ENCODE data around the gene BHLHA9. TPM values are rescaled to one million over a fixed set of nuclear protein-coding genes. Genes with fewer than 3 reads are reported as not detected.

Gene BHLHA9
- total RNA-seq, 1 donor from 2014 or later: not detected

- no peak overlapping the region for H3K27ac ChIP-seq
- peaks cover 0 to 21% of the 10 kb centered on the region in 2 donors for H3K4me1 ChIP-seq
- no peaks in the 10 kb centered on the region for H3K36me3 ChIP-seq
- no peak for TF ChIP-seq CTCF (IDR thresholded peaks at IDR 0.05)
- no peak for DNase-seq (ENCODE audit: low spot score in 2 of 2)
- no peaks in the 10 kb centered on the region for H3K9me3 ChIP-seq
- intact Hi-C loops (cut with DNase I): no loop called here
- H3K27me3 ChIP-seq: no peaks in the 10 kb centered on the region
- no peak overlapping the region for H3K4me3 ChIP-seq
Measured at GRCh38 chr17:1313270-1314005, 43.2 kb downstream of the BHLHA9 start.

- Histone ChIP-seq H3K9me3 (no peaks in the 10 kb centered on the region), H3K36me3 (no peaks in the 10 kb centered on the region), H3K4me3 (peak overlapping the region in 1 of 2 donors; percentile 1), H3K27ac (peak overlapping the region; percentile 56 to 81), H3K4me1 (peaks cover 4 to 25% of the 10 kb centered on the region in 2 donors), H3K27me3 (no peaks in the 10 kb centered on the region)
- no peak for DNase-seq (ENCODE audit: low spot score in 2 of 2)
- no peak for TF ChIP-seq CTCF (IDR thresholded peaks at IDR 0.05)
- intact Hi-C loops (cut with DNase I): no loop called here
Measured at GRCh38 chr17:1315409-1315808, 45.2 kb downstream of the BHLHA9 start.

GRCh38 chr17:1315891-1316403 lies 45.7 kb downstream of the BHLHA9 start:
- H3K36me3 ChIP-seq: no peaks in the 10 kb centered on the region
- intact Hi-C loops (cut with DNase I): loop anchor here (1.0 kb wide), 1 partner anchor 38 kb away; no protein-coding TSS in a partner anchor
- no peaks in the 10 kb centered on the region for H3K27me3 ChIP-seq
- peaks cover 4 to 25% of the 10 kb centered on the region in 2 donors for H3K4me1 ChIP-seq
- H3K9me3 ChIP-seq: no peaks in the 10 kb centered on the region
- DNase-seq (ENCODE audit: low spot score in 2 of 2): peak; percentile 59 to 84
- peak overlapping the region in 1 of 2 donors; percentile 1 for H3K4me3 ChIP-seq
- peak overlapping the region; percentile 56 to 81 for H3K27ac ChIP-seq
- TF ChIP-seq CTCF (IDR thresholded peaks at IDR 0.05): no peak

Other genes with a start within 250 kb of the BHLHA9 start
- 184 TPM for gene ABR, start 90.5 kb upstream of the BHLHA9 start, total RNA-seq
- 12.3 TPM for gene TRARG1, start 9.2 kb downstream of the BHLHA9 start, total RNA-seq
- gene YWHAE, start 129.8 kb downstream of the BHLHA9 start, total RNA-seq: 261 TPM
- 83.4 TPM for gene CRK, start 185.8 kb downstream of the BHLHA9 start, total RNA-seq
- gene MYO1C, start 222.2 kb downstream of the BHLHA9 start, total RNA-seq: 251 TPM
- 73.7 TPM for gene INPP5K, start 246.2 kb downstream of the BHLHA9 start, total RNA-seq